K562 (cell line): Measurements from ENCODE around the gene ERC2. TPM values are rescaled to one million over a fixed set of nuclear protein-coding genes. Genes with fewer than 3 reads are reported as not detected.

ENCODE experiments used
- ARID3B ChIP-seq: fragments of 250-450 bp; sonication (Bioruptor Pico); IDR thresholded peaks from 2 replicates; pipeline ENCODE4 v1.4.0; 2020; ENCODE audit warnings: borderline replicate concordance
- ARNT ChIP-seq, 2 experiments: fragments of 450-650 bp; IDR thresholded peaks; 2 replicates each; pipeline ENCODE4 v1.6.1; 2016; ENCODE audit warnings: mild to moderate bottlenecking in 1 of 2
- E2F6 ChIP-seq, 2 experiments: IDR thresholded peaks; 2 replicates each; pipeline ENCODE4 v1.6.1; 2011; ENCODE audit warnings: borderline replicate concordance in 1 of 2, control low read depth in 1 of 2, low read depth in 1 of 2, low read length in 1 of 2, mild to moderate bottlenecking in 1 of 2, mixed read lengths in 1 of 2, moderate library complexity in 1 of 2; ENCODE audit not compliant: insufficient read depth in 1 of 2, insufficient read length in 1 of 2, poor library complexity in 1 of 2, severe bottlenecking in 1 of 2; ENCODE audit errors: extremely low read depth in 1 of 2
- FOXA3 ChIP-seq, 2 experiments: fragments of 450-650 bp in 1 of 2; sonication (generic) in 1 of 2; formaldehyde crosslinking; IDR thresholded peaks in 1 of 2; conservative IDR thresholded peaks in 1 of 2; 2 replicates each; pipeline versions ENCODE4 v1.4.0 to v1.8.0; 2020 to 2022; ENCODE audit warnings: mild to moderate bottlenecking in 2 of 2, missing genetic modification reagents in 1 of 2
- GTF2B ChIP-seq: IDR thresholded peaks from 2 replicates; pipeline ENCODE4 v1.6.1; 2011; ENCODE audit not compliant: insufficient read length; ENCODE audit errors: extremely low read depth
- JUNB ChIP-seq: fragments of 450-650 bp; formaldehyde crosslinking; conservative IDR thresholded peaks from 2 replicates; pipeline ENCODE4 v1.4.0; 2020; ENCODE audit warnings: mild to moderate bottlenecking
- KDM1A ChIP-seq, 2 experiments: fragments of 450-650 bp; IDR thresholded peaks; 2 replicates each; pipeline ENCODE4 v1.6.1; 2016; ENCODE audit warnings: mild to moderate bottlenecking in 2 of 2
- SRF ChIP-seq, 2 experiments: fragments of 250-450, 450-650 bp in 1 of 2; sonication (Bioruptor Pico) in 1 of 2; sonication (generic) in 1 of 2; formaldehyde crosslinking; IDR thresholded peaks; 2 replicates each; pipeline versions ENCODE4 v1.5.0 to v1.5.1; 2020 to 2022; ENCODE audit warnings: mild to moderate bottlenecking in 1 of 2, missing genetic modification reagents in 1 of 2
- ZBTB34 ChIP-seq: fragments of 250-450 bp; sonication (Bioruptor Pico); IDR thresholded peaks from 2 replicates; pipeline ENCODE4 v1.8.0; 2021; ENCODE audit warnings: mild to moderate bottlenecking, moderate library complexity
- ZNF134 ChIP-seq: fragments of 250-450 bp; sonication (Bioruptor Pico); conservative IDR thresholded peaks from 2 replicates; pipeline ENCODE4 v1.4.0; 2020
- ZNF24 ChIP-seq: fragments of 450-650 bp; IDR thresholded peaks from 2 replicates; pipeline ENCODE4 v1.6.1; 2016
- ZNF766 ChIP-seq: fragments of 200-800 bp; sonication (Bioruptor generic); conservative IDR thresholded peaks from 2 replicates; pipeline ENCODE4 v1.6.1; 2016; ENCODE audit warnings: missing genetic modification characterization, missing compliant biosample characterization
- polyA plus RNA-seq, 8 experiments: library from polyadenylated mRNA; depleted of rRNA in 4 of 8; stranded (reverse) in 5 of 8; unstranded in 3 of 8; fragments of >200 nt; fragmentation: Nextera tagmentation in 2 of 8; fragmentation: Illumina TruSeq in 1 of 8; extraction: Ambion mirVana in 2 of 8; extraction: Trizol in 1 of 8; gene quantifications; 2 replicates each; pipeline versions ENCODE4 v1.2.1 to v1.2.3, GENCODE V29; 2011 to 2014; ENCODE audit warnings: inconsistent platforms in 1 of 8, missing spikeins in 1 of 8
- total RNA-seq, 7 experiments: library from RNA; depleted of rRNA in 6 of 7; stranded (reverse); fragments of >200 nt in 6 of 7; fragmentation: Illumina TruSeq in 2 of 7; extraction: Trizol in 2 of 7; gene quantifications; 2 replicates each; pipeline versions ENCODE4 v1.2.1 to v1.2.3, GENCODE V29; 2011 to 2021; ENCODE audit warnings: low replicate concordance in 1 of 7
- TF ChIP-seq, protein P1 (sequence below): fragments of 450-650 bp; formaldehyde crosslinking; conservative IDR thresholded peaks from 2 replicates; pipeline ENCODE4 v1.4.0; 2022; ENCODE audit warnings: mild to moderate bottlenecking, missing genetic modification characterization
- TF ChIP-seq, protein P2 (sequence below): sonication (generic); formaldehyde crosslinking; IDR thresholded peaks from 2 replicates; pipeline ENCODE4 v1.8.0; 2023; ENCODE audit warnings: mild to moderate bottlenecking, missing genetic modification reagents

The ERC2 gene
- total and polyA plus RNA-seq, 9 of the 15 experiments (the other 6 are each of a cell fraction or from before 2014, with no cell fraction given), result 0.04 to 0.18 (median 0.07) TPM; not detected in 2

DNA sequence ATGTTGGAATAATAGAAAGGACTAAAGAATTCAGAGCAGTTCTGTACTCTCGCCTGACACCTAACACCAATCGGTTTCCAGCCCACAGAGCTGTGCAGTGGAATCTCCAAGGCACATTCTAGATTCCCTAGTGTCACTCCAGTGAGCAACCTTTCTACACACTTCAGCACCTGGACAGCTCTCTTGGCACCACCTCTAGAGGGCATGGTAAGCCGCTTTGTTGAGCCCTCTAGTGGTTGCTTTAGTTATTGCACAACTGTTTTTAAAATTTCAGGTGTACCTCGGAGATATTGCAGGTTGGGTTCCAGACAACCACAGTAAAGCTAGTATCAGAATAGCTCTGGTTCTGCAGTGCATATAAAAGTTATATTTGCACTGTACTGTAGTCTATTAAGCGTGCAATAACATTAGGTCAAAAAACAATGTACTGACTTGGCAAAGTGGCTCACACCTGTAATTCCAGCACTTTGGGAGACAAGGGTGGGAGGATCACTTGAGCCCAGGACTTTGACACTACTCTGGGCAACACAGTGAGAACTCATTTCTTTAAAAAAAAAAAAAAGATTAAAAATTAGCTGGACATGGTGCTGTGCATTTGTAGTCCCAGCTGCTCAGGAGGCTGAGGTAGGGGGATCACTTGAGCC is 26.5 kb upstream of the ERC2 start (continued):
- TF ChIP-seq, protein P1, sequence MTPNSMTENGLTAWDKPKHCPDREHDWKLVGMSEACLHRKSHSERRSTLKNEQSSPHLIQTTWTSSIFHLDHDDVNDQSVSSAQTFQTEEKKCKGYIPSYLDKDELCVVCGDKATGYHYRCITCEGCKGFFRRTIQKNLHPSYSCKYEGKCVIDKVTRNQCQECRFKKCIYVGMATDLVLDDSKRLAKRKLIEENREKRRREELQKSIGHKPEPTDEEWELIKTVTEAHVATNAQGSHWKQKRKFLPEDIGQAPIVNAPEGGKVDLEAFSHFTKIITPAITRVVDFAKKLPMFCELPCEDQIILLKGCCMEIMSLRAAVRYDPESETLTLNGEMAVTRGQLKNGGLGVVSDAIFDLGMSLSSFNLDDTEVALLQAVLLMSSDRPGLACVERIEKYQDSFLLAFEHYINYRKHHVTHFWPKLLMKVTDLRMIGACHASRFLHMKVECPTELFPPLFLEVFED (CRISPR knock-in tag), result 0 out of 2 replicates have a peak, but pooled peaks have one; percentile 22
- TF ChIP-seq ZNF766 (CRISPR knock-in tag), result peak; percentile 94
- TF ChIP-seq ARID3B (CRISPR knock-in tag), result no peak
- no peak for TF ChIP-seq JUNB
- TF ChIP-seq, protein P2, sequence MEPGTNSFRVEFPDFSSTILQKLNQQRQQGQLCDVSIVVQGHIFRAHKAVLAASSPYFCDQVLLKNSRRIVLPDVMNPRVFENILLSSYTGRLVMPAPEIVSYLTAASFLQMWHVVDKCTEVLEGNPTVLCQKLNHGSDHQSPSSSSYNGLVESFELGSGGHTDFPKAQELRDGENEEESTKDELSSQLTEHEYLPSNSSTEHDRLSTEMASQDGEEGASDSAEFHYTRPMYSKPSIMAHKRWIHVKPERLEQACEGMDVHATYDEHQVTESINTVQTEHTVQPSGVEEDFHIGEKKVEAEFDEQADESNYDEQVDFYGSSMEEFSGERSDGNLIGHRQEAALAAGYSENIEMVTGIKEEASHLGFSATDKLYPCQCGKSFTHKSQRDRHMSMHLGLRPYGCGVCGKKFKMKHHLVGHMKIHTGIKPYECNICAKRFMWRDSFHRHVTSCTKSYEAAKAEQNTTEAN, result 0 out of 2 replicates have a peak, but pooled peaks have one; percentile 48
- TF ChIP-seq GTF2B, result no peak
- TF ChIP-seq SRF (CRISPR knock-in tag; IDR thresholded peaks at IDR 0.05), result peak in 1 of 2 experiments; percentile 57; a peak in 1 of 4 replicates
- TF ChIP-seq ZBTB34 (CRISPR knock-in tag), result no peak
- TF ChIP-seq KDM1A (IDR thresholded peaks at IDR 0.05), result no peak
- peak in 1 of 2 experiments; percentile 79; a peak in 1 of 4 replicates for TF ChIP-seq ARNT (IDR thresholded peaks at IDR 0.05)
- no peak for TF ChIP-seq FOXA3 (CRISPR knock-in tag; conservative IDR thresholded peaks at IDR 0.05 in 1 of 2, IDR thresholded peaks at IDR 0.05 in 1 of 2)
- TF ChIP-seq ZNF134, result peak; percentile 57; the same call in 1 of the 2 replicates
- TF ChIP-seq ZNF24, result no peak
- TF ChIP-seq E2F6 (IDR thresholded peaks at IDR 0.05; ENCODE audit: borderline replicate concordance in 1 of 2, extremely low read depth in 1 of 2, insufficient read depth in 1 of 2, insufficient read length in 1 of 2, low read depth in 1 of 2, low read length in 1 of 2, poor library complexity in 1 of 2, severe bottlenecking in 1 of 2), result no peak
